ENCODE measurements around the gene TBCD. TPM values are rescaled to one million over a fixed set of nuclear protein-coding genes. Genes with fewer than 3 reads are reported as not detected.

The TBCD gene
- total and polyA plus RNA-seq, 9 of the 15 experiments (the other 6 are each of a cell fraction or from before 2014, with no cell fraction given) = 8.9 to 98.5 (median 28.0) TPM

DNA sequence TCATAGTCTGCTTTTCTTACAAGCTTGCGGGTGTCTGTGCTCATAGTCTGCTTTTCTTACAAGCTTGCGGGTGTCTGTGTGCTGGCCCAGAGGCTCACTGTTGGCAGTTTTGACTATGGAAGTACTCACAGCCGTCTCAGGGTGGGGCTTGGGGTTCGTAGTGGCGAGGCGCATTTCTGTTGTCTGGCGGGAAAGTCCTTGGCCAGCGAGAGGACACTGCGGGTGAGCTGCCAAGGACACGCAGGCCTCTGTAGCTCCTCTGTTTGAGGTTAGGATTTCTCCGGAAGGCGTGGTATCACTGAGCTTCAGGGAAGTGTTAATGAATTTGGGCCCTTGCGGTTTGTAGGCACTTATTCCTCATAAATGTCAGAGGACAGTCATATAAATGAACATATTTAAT is 13.5 kb downstream of the TBCD start (continued):
- TF ChIP-seq, protein P1, sequence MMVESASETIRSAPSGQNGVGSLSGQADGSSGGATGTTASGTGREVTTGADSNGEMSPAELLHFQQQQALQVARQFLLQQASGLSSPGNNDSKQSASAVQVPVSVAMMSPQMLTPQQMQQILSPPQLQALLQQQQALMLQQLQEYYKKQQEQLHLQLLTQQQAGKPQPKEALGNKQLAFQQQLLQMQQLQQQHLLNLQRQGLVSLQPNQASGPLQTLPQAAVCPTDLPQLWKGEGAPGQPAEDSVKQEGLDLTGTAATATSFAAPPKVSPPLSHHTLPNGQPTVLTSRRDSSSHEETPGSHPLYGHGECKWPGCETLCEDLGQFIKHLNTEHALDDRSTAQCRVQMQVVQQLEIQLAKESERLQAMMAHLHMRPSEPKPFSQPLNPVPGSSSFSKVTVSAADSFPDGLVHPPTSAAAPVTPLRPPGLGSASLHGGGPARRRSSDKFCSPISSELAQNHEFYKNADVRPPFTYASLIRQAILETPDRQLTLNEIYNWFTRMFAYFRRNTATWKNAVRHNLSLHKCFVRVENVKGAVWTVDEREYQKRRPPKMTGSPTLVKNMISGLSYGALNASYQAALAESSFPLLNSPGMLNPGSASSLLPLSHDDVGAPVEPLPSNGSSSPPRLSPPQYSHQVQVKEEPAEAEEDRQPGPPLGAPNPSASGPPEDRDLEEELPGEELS (CRISPR knock-in tag; IDR thresholded peaks at IDR 0.05; ENCODE audit: borderline replicate concordance) = no peak
- TF ChIP-seq, protein P2, sequence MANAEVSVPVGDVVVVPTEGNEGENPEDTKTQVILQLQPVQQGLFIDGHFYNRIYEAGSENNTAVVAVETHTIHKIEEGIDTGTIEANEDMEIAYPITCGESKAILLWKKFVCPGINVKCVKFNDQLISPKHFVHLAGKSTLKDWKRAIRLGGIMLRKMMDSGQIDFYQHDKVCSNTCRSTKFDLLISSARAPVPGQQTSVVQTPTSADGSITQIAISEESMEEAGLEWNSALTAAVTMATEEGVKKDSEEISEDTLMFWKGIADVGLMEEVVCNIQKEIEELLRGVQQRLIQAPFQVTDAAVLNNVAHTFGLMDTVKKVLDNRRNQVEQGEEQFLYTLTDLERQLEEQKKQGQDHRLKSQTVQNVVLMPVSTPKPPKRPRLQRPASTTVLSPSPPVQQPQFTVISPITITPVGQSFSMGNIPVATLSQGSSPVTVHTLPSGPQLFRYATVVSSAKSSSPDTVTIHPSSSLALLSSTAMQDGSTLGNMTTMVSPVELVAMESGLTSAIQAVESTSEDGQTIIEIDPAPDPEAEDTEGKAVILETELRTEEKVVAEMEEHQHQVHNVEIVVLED (CRISPR knock-in tag; IDR thresholded peaks at IDR 0.05) = no peak
- TF ChIP-seq BRF2 (IDR thresholded peaks at IDR 0.05; ENCODE audit: borderline replicate concordance, insufficient read depth, insufficient read length) = no peak
- no peak for TF ChIP-seq FOXK2 (conservative IDR thresholded peaks at IDR 0.05 in 1 of 2, IDR thresholded peaks at IDR 0.05 in 1 of 2; ENCODE audit: low read depth in 2 of 2)
